ENCODE data around the gene STIM2. TPM values are rescaled to one million over a fixed set of nuclear protein-coding genes. Genes with fewer than 3 reads are reported as not detected.
A peak's percentile ranks its signal among the peaks of the same experiment; 100 is the strongest.
"Not testable (repeated sequence)": the region's sequence is repeated elsewhere in the genome, so short reads cannot be mapped to it uniquely, and the experiment has no call there.

The STIM2 gene
- total RNA-seq (21.2 and 23.6 TPM in 2 replicates), polyA plus RNA-seq (21.0 and 25.0 TPM in 2 replicates), polyA minus RNA-seq (20.1 and 20.2 TPM in 2 replicates), Bru-seq, nascent RNA (percentile 72 among the genes with signal in this experiment), BruChase-seq, experiment 1, labeled RNA remaining after a 6-hour chase (percentile 54 among the genes with signal in this experiment), BruChase-seq, experiment 2, labeled RNA remaining after a 2-hour chase (percentile 56 among the genes with signal in this experiment)
- polyA plus RNA-seq (2011; cell fraction: cytosol; rRNA removed), result 10.8 and 11.2 TPM in 2 replicates
- polyA plus RNA-seq (2011; cell fraction: nucleus; rRNA removed), result 43.9 and 48.7 TPM in 2 replicates
- polyA plus RNA-seq (2012), result 9.6 and 13.1 TPM in 2 replicates
- polyA minus RNA-seq (2011; cell fraction: cytosol; rRNA and poly(A)+ RNA removed), result 7.6 TPM
- polyA minus RNA-seq (2011; cell fraction: nucleus; rRNA and poly(A)+ RNA removed), result 34.5 and 40.2 TPM in 2 replicates
- long read RNA-seq, full-length matches to known transcripts, result 15 of 31 reads
- long read RNA-seq, partial matches to known transcripts, result 2 of 31 reads
- long read RNA-seq, other reads (novel, unspliced or antisense), result 14 of 31 reads

- peaks cover 36% of the 10 kb centered on the region for H3K4me1 ChIP-seq (ENCODE audit: control insufficient read depth, extremely low read depth, insufficient read depth, low read length)
- peak within 1 kb of the TSS; percentile 46 for H3K27ac ChIP-seq (ENCODE audit: insufficient read depth, low read depth, low read length)
- FAIRE-seq (peak; percentile 79), DNase-seq (ENCODE audit: low read depth, low spot score) (peak; percentile 99)
- ChIA-PET POLR2A (no interaction called here), CTCF (interaction anchor here (0.6 to 2.7 kb wide), 17 partner anchors 12 to 873 kb away, joined by 3 to 16 read pairs (median 4); no protein-coding TSS in a partner anchor)
- peak within 1 kb of the TSS; percentile 47 to 98 (median 98) for H3K4me3 ChIP-seq (replicated peaks in 1 of 3; ENCODE audit: insufficient read depth in 1 of 3, low read depth in 1 of 3, low read length in 3 of 3)
- no TSS peak for BruUV-seq (replicated peaks)
- dilution Hi-C loops (cut with MboI; ENCODE audit: extremely low pct_ligation_motif_present, low sequenced_read_pairs), result no loop called here
- peaks cover 0 to 7% of the 10 kb centered on the region in 2 experiments for H3K27me3 ChIP-seq (ENCODE audit: control insufficient read depth in 2 of 2, insufficient read depth in 2 of 2, low read length in 2 of 2)
- peaks cover 15% of the 10 kb centered on the region for H3K79me2 ChIP-seq (ENCODE audit: control insufficient read depth, insufficient read depth, low read length)
- peak within 1 kb of the TSS; percentile 98 for H2AFZ ChIP-seq (ENCODE audit: low read depth, low read length)
- H3K9ac ChIP-seq (replicated peaks; ENCODE audit: extremely low read depth, insufficient read depth, low read length), result peak within 1 kb of the TSS; percentile 74
- no peaks in the 10 kb centered on the region for H3K36me3 ChIP-seq (ENCODE audit: control insufficient read depth in 2 of 2, extremely low read depth in 1 of 2, insufficient read depth in 2 of 2, low read length in 2 of 2)
- intact Hi-C loops (cut with micrococcal nuclease), result loop anchor here (1.0 to 5.0 kb wide), 7 partner anchors 48 to 998 kb away; partner anchors contain the start of genes RBPJ, SEL1L3 and TBC1D19
- H3K9me3 ChIP-seq (replicated peaks; ENCODE audit: control insufficient read depth, insufficient read depth, low read length), result no peaks in the 10 kb centered on the region
- TF ChIP-seq EZH2 (IDR thresholded peaks at IDR 0.05; ENCODE audit: borderline replicate concordance, low read depth, low read length, severe bottlenecking), result no peak
- TF ChIP-seq FOS (IDR thresholded peaks at IDR 0.05; ENCODE audit: borderline replicate concordance, insufficient read depth, low read length), result no peak
- TF ChIP-seq, protein P1, sequence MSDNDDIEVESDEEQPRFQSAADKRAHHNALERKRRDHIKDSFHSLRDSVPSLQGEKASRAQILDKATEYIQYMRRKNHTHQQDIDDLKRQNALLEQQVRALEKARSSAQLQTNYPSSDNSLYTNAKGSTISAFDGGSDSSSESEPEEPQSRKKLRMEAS (IDR thresholded peaks at IDR 0.05; ENCODE audit: insufficient read depth, insufficient read length), result peak; percentile 12
- no peak for TF ChIP-seq POLR2A (IDR thresholded peaks at IDR 0.05; ENCODE audit: low read depth, low read length)
- no peak for TF ChIP-seq MYC (IDR thresholded peaks at IDR 0.05; ENCODE audit: low read depth, low read length)
- peak; percentile 63 for TF ChIP-seq POLR2AphosphoS5 (IDR thresholded peaks at IDR 0.05; ENCODE audit: insufficient read depth, low read depth, low read length)
- peak; percentile 32 for TF ChIP-seq GATA2 (IDR thresholded peaks at IDR 0.05; ENCODE audit: insufficient read depth, insufficient read length, low read depth, low read length)
- peak in 1 of 2 donors; percentile 45 for TF ChIP-seq CTCF (IDR thresholded peaks at IDR 0.05; ENCODE audit: extremely low read depth in 1 of 2, insufficient read depth in 1 of 2, low read depth in 1 of 2, low read length in 2 of 2)
- TF ChIP-seq JUN (IDR thresholded peaks at IDR 0.05; ENCODE audit: borderline replicate concordance, insufficient read depth, insufficient read length, low read depth), result no peak
- no peaks in the 10 kb centered on the region for H4K20me1 ChIP-seq (replicated peaks; ENCODE audit: control insufficient read depth, extremely low read depth, insufficient read depth, low read length)
- H3K9me1 ChIP-seq (replicated peaks; ENCODE audit: control insufficient read depth, extremely low read depth, insufficient read depth, low read length), result no peaks in the 10 kb centered on the region
- H3K4me2 ChIP-seq (ENCODE audit: insufficient read depth, low read length), result peak within 1 kb of the TSS; percentile 99
These were observed at the start of gene STIM2 for GRCh38 chr4:26860157-26860921. TSS of gene STIM2 (plus strand) at chr4:26860841.

GRCh38 chr4:26811571-26811970 is 49.1 kb upstream of the STIM2 start:
- FAIRE-seq; H3K4me2 ChIP-seq (ENCODE audit: insufficient read depth, low read length); H3K4me3 ChIP-seq (replicated peaks in 1 of 3; ENCODE audit: insufficient read depth in 1 of 3, low read depth in 1 of 3, low read length in 3 of 3); CTCF ChIA-PET; H4K20me1 ChIP-seq (replicated peaks; ENCODE audit: control insufficient read depth, extremely low read depth, insufficient read depth, low read length); intact Hi-C loops (cut with micrococcal nuclease); BruUV-seq (replicated peaks); H3K9me1 ChIP-seq (replicated peaks; ENCODE audit: control insufficient read depth, extremely low read depth, insufficient read depth, low read length); H3K36me3 ChIP-seq (ENCODE audit: control insufficient read depth in 2 of 2, extremely low read depth in 1 of 2, insufficient read depth in 2 of 2, low read length in 2 of 2); H3K9me3 ChIP-seq (replicated peaks; ENCODE audit: control insufficient read depth, insufficient read depth, low read length); dilution Hi-C loops (cut with MboI; ENCODE audit: extremely low pct_ligation_motif_present, low sequenced_read_pairs); H2AFZ ChIP-seq (ENCODE audit: low read depth, low read length); H3K27me3 ChIP-seq (ENCODE audit: control insufficient read depth in 2 of 2, insufficient read depth in 2 of 2, low read length in 2 of 2); H3K9ac ChIP-seq (replicated peaks; ENCODE audit: extremely low read depth, insufficient read depth, low read length); H3K79me2 ChIP-seq (ENCODE audit: control insufficient read depth, insufficient read depth, low read length); DNase-seq (ENCODE audit: low read depth, low spot score): not testable (repeated sequence)
- Histone ChIP-seq H3K27ac (ENCODE audit: insufficient read depth, low read depth, low read length) (peak overlapping the region; percentile 73), H3K4me1 (ENCODE audit: control insufficient read depth, extremely low read depth, insufficient read depth, low read length) (peaks cover 18% of the 10 kb centered on the region)
- POLR2A ChIA-PET, result interaction anchor here (0.9 kb wide), 1 partner anchor 50 kb away, joined by 3 read pairs; no protein-coding TSS in a partner anchor

Measured in endothelial cell of umbilical vein (primary cell).